IMR-90 (cell line): Measurements from ENCODE around the gene SKAP1.

Experiments used
- BHLHE40 ChIP-seq: fragments of 150-350 bp; IDR thresholded peaks from 2 replicates; pipeline ENCODE4 v1.6.1; 2016; ENCODE audit warnings: mild to moderate bottlenecking, low read depth, low read length
- POLR2A ChIP-seq: IDR thresholded peaks from 2 replicates; pipeline ENCODE4 v1.6.1; 2012; ENCODE audit warnings: mild to moderate bottlenecking, low read depth, low read length
- RAD21 ChIP-seq: IDR thresholded peaks from 2 replicates; pipeline ENCODE4 v1.6.1; 2012; ENCODE audit warnings: low read length, improper control_type of control experiment
- SMC3 ChIP-seq: fragments of 150-350 bp; IDR thresholded peaks from 2 replicates; pipeline ENCODE4 v1.6.1; 2016; ENCODE audit warnings: low read depth, mild to moderate bottlenecking, antibody characterized with exemption, low read length, moderate library complexity
- TF ChIP-seq, protein P1 (sequence below): conservative IDR thresholded peaks from 2 replicates; pipeline ENCODE4 v1.5.1; 2012; ENCODE audit warnings: mild to moderate bottlenecking, low read depth, low read length, improper control_type of control experiment

DNA sequence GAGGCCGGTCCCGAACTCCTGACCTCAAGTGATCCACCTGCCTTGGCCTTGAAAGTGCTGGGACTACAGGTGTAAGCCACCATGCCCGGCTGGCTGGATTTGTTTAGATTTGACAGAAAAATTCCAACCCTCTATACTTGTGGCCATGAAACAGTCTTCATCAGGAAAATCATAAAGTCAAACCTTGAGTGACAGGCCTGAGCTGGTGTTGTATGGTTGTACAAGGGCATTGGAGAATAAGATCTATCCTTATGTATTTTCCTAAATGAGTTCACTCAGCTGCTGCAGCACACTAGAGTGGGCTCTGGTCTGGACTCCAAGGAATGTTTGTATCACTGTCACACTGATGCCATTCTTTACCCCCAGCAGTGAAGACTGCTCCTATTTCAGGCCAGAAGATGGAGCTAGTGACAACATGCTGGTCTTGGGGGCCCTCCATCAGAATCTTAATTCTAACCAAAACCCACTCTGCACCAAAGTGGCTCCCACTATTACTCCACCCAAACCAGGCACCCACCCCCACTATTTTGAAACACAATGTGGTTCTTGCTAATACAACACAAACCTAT lies 295.0 kb downstream of the SKAP1 start:
- TF ChIP-seq BHLHE40: no peak
- TF ChIP-seq POLR2A: no peak
- TF ChIP-seq, protein P1, sequence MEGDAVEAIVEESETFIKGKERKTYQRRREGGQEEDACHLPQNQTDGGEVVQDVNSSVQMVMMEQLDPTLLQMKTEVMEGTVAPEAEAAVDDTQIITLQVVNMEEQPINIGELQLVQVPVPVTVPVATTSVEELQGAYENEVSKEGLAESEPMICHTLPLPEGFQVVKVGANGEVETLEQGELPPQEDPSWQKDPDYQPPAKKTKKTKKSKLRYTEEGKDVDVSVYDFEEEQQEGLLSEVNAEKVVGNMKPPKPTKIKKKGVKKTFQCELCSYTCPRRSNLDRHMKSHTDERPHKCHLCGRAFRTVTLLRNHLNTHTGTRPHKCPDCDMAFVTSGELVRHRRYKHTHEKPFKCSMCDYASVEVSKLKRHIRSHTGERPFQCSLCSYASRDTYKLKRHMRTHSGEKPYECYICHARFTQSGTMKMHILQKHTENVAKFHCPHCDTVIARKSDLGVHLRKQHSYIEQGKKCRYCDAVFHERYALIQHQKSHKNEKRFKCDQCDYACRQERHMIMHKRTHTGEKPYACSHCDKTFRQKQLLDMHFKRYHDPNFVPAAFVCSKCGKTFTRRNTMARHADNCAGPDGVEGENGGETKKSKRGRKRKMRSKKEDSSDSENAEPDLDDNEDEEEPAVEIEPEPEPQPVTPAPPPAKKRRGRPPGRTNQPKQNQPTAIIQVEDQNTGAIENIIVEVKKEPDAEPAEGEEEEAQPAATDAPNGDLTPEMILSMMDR: peak; percentile 18; the same call in 1 of the 2 replicates
- TF ChIP-seq RAD21: no peak
- 0 out of 2 replicates have a peak, but pooled peaks have one; percentile 10 for TF ChIP-seq SMC3
